HEK293 (cell line): ENCODE results near the gene OLFM2.
A peak's percentile ranks its signal among the peaks of the same experiment; 100 is the strongest.
"Not testable (repeated sequence)": the region's sequence is repeated elsewhere in the genome, so short reads cannot be mapped to it uniquely, and the experiment has no call there.

Experiments used
- CTCF ChIA-PET: fragments of 350-600 bp; formaldehyde crosslinking; extraction: SDS; loops from one replicate; lab custom pipeline; 2021; ENCODE audit warnings: antibody characterized with exemption; lab: Yijun Ruan, JAX
- POLR2A ChIA-PET: fragments of 300-600 bp; formaldehyde crosslinking; extraction: SDS; loops from one replicate; lab custom pipeline; 2020; ENCODE audit warnings: antibody characterized with exemption, inconsistent platforms; lab: Yijun Ruan, JAX
- H3K27ac ChIP-seq: fragments of 200-500 bp; sonication (Bioruptor generic); 2 replicates; pipeline ENCODE4 v1.5.1; 2014; ENCODE audit warnings: low read depth, low read length, control low read depth, inconsistent platforms; ENCODE audit errors: extremely low read depth
- H3K36me3 ChIP-seq, 2 experiments: fragments of 200-500 bp in 1 of 2; sonication (Bioruptor generic) in 1 of 2; 1 replicate in 1 of 2; 2 replicates in 1 of 2; pipeline ENCODE4 v1.5.1; 2014 to 2017; ENCODE audit warnings: inconsistent platforms in 2 of 2, low read length in 2 of 2; ENCODE audit not compliant: control insufficient read depth in 2 of 2, insufficient read depth in 1 of 2
- H3K4me1 ChIP-seq: fragments of 200-500 bp; sonication (Bioruptor generic); 2 replicates; pipeline ENCODE4 v1.5.1; 2014; ENCODE audit warnings: mild to moderate bottlenecking, low read length, inconsistent platforms; ENCODE audit not compliant: control insufficient read depth, insufficient read depth
- H3K4me3 ChIP-seq: 2 replicates; pipeline ENCODE4 v1.5.1; 2011; ENCODE audit warnings: low read depth, mild to moderate bottlenecking, control low read depth, low read length, moderate library complexity
- H3K9me3 ChIP-seq: fragments of 200-500 bp; sonication (Bioruptor generic); 2 replicates; pipeline ENCODE4 v1.5.1; 2014; ENCODE audit warnings: low read depth, low read length, inconsistent platforms; ENCODE audit not compliant: control insufficient read depth, insufficient read depth
- KLF10 ChIP-seq: fragments of 450-650 bp; IDR thresholded peaks from 2 replicates; pipeline ENCODE4 v1.5.1; 2018; ENCODE audit warnings: missing biosample characterization, mild to moderate bottlenecking, missing genetic modification characterization
- OVOL3 ChIP-seq: fragments of 450-650 bp; formaldehyde crosslinking; IDR thresholded peaks from 2 replicates; pipeline ENCODE4 v1.5.1; 2016; ENCODE audit warnings: missing biosample characterization, missing genetic modification characterization
- SP7 ChIP-seq: fragments of 450-650 bp; formaldehyde crosslinking; IDR thresholded peaks from 2 replicates; pipeline ENCODE4 v1.5.1; 2016; ENCODE audit warnings: missing biosample characterization, missing genetic modification characterization
- TCF7L2 ChIP-seq: IDR thresholded peaks from 2 replicates; pipeline ENCODE4 v1.6.1; 2011; ENCODE audit warnings: low read depth, mild to moderate bottlenecking, inconsistent platforms, low read length, moderate library complexity, borderline replicate concordance
- WT1 ChIP-seq: fragments of 450-650 bp; formaldehyde crosslinking; IDR thresholded peaks from 2 replicates; pipeline ENCODE4 v1.5.1; 2016; ENCODE audit warnings: missing biosample characterization, missing genetic modification characterization
- ZEB2 ChIP-seq: fragments of 450-650 bp; formaldehyde crosslinking; IDR thresholded peaks from 2 replicates; pipeline ENCODE4 v1.5.1; 2016; ENCODE audit warnings: missing biosample characterization, missing genetic modification characterization
- ZFHX2 ChIP-seq: fragments of 450-650 bp; formaldehyde crosslinking; conservative IDR thresholded peaks from 2 replicates; pipeline ENCODE4 v1.5.1; 2016; ENCODE audit warnings: missing biosample characterization, missing genetic modification characterization
- ZFP41 ChIP-seq: fragments of 450-650 bp; formaldehyde crosslinking; IDR thresholded peaks from 2 replicates; pipeline ENCODE4 v1.5.1; 2016; ENCODE audit warnings: missing biosample characterization, missing genetic modification characterization, borderline replicate concordance
- ZNF10 ChIP-seq: fragments of 450-650 bp; formaldehyde crosslinking; IDR thresholded peaks from 2 replicates; pipeline ENCODE4 v1.5.1; 2017; ENCODE audit warnings: missing biosample characterization, missing genetic modification characterization
- ZNF19 ChIP-seq: fragments of 450-650 bp; formaldehyde crosslinking; IDR thresholded peaks from 2 replicates; pipeline ENCODE4; 2016; ENCODE audit warnings: missing biosample characterization, missing genetic modification characterization, low read depth
- ZNF223 ChIP-seq: fragments of 450-650 bp; formaldehyde crosslinking; IDR thresholded peaks from 2 replicates; pipeline ENCODE4 v1.5.1; 2016; ENCODE audit warnings: missing biosample characterization, missing genetic modification characterization
- ZNF341 ChIP-seq: fragments of 450-650 bp; formaldehyde crosslinking; IDR thresholded peaks from 2 replicates; pipeline ENCODE4; 2016; ENCODE audit warnings: low read depth, missing biosample characterization, missing genetic modification characterization
- ZNF423 ChIP-seq: fragments of 450-650 bp; formaldehyde crosslinking; IDR thresholded peaks from 2 replicates; pipeline ENCODE4 v1.5.1; 2016; ENCODE audit warnings: missing biosample characterization, missing genetic modification characterization
- ZNF558 ChIP-seq: fragments of 450-650 bp; formaldehyde crosslinking; IDR thresholded peaks from 2 replicates; pipeline ENCODE4 v1.5.1; 2016; ENCODE audit warnings: missing biosample characterization, missing genetic modification characterization
- ZNF658 ChIP-seq: fragments of 450-650 bp; formaldehyde crosslinking; IDR thresholded peaks from 2 replicates; pipeline ENCODE4; 2016; ENCODE audit warnings: missing biosample characterization, missing genetic modification characterization
- ZNF768 ChIP-seq: fragments of 450-650 bp; formaldehyde crosslinking; IDR thresholded peaks from 2 replicates; pipeline ENCODE4 v1.5.1; 2018; ENCODE audit warnings: missing biosample characterization, mild to moderate bottlenecking, missing genetic modification characterization
- TF ChIP-seq, protein P1 (sequence below): fragments of 450-650 bp; formaldehyde crosslinking; IDR thresholded peaks from 2 replicates; pipeline ENCODE4 v1.5.1; 2016; ENCODE audit warnings: missing biosample characterization, missing genetic modification characterization
- TF ChIP-seq, protein P2 (sequence below): fragments of 450-650 bp; formaldehyde crosslinking; IDR thresholded peaks from 2 replicates; pipeline ENCODE4 v1.5.1; 2016; ENCODE audit warnings: missing biosample characterization, missing genetic modification characterization
- TF ChIP-seq, protein P3 (sequence below): fragments of 450-650 bp; formaldehyde crosslinking; IDR thresholded peaks from 2 replicates; pipeline ENCODE4 v1.5.1; 2016; ENCODE audit warnings: missing biosample characterization, missing genetic modification characterization
- TF ChIP-seq, protein P4 (sequence below): fragments of 450-650 bp; formaldehyde crosslinking; IDR thresholded peaks from 2 replicates; pipeline ENCODE4 v1.5.1; 2017; ENCODE audit warnings: missing biosample characterization, missing genetic modification characterization

OLFM2 gene

DNA sequence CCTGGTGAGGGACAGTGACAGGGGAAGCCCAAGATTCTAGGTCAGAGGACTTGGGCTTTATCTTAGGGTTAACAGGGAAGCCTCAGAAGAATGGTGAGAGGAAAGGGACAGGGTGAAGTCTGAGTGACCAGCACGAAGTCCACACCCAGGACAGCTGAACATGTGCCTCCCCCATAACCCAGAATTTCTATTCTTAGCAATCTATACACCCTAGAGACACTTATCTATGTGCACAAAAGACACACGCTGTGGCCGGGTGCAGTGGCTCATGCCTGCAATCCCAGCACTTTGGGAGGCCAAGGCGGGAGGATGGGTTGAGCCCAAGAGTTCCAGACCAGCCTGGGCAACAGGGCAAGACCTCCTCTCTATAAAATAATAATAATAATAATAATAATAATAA, 11.1 kb upstream of the OLFM2 start (continued):
- no peak for TF ChIP-seq ZFHX2 (tag by site-specific recombination)
- TF ChIP-seq OVOL3 (tag by site-specific recombination), result no peak
- no peak for TF ChIP-seq ZFP41 (tag by site-specific recombination)
- no peak for TF ChIP-seq ZNF658 (tag by site-specific recombination)
- no peak for TF ChIP-seq ZNF423 (tag by site-specific recombination)
- no peak for TF ChIP-seq ZNF558 (tag by site-specific recombination)
- no peak for TF ChIP-seq SP7 (tag by site-specific recombination)

DNA sequence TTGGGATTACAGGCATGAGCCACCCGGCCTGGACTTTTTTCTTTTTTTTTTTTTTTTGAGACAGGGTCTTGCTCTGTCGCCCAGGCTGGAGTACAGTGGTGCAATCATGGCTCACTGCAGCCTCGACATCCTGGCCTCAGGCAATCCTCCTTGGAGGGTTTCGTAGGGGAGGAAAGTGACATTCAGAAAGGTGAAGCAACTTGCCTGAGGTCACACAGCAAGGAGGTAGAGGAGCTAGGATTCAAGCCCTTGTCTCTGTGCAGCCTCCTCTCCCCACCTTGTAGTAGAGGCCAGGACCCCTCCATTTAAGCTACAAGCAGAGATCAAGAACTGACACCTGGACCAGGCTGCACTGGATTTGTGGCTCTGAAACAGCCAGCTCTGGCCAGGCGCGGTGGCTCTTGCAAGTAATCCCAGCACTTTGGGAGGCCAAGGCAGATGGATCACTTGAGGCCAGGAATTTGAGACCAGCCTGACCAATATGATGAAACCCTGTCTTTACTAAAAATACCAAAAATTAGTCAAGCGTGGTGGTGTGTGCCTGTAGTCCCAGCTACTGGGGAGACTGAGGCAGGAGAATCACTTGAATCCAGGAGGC, 10.3 kb upstream of the OLFM2 start:
- not testable (repeated sequence) for H3K4me3 ChIP-seq, H3K27ac ChIP-seq, H3K9me3 ChIP-seq
- peak; percentile 52; the same call in 1 of the 2 replicates for TF ChIP-seq ZNF768
- TF ChIP-seq, all 188 proteins: peak for 1; not testable (repeated sequence) for 187
- ChIA-PET POLR2A (interaction anchor here (0.7 kb wide), 1 partner anchor 16 kb away, joined by 5 read pairs; no protein-coding TSS in a partner anchor), CTCF (interaction anchor here (0.7 to 1.3 kb wide), 4 partner anchors 14 to 475 kb away, joined by 3 to 5 read pairs (median 4); no protein-coding TSS in a partner anchor)
- not testable (repeated sequence) for H3K36me3 ChIP-seq, H3K4me1 ChIP-seq

DNA sequence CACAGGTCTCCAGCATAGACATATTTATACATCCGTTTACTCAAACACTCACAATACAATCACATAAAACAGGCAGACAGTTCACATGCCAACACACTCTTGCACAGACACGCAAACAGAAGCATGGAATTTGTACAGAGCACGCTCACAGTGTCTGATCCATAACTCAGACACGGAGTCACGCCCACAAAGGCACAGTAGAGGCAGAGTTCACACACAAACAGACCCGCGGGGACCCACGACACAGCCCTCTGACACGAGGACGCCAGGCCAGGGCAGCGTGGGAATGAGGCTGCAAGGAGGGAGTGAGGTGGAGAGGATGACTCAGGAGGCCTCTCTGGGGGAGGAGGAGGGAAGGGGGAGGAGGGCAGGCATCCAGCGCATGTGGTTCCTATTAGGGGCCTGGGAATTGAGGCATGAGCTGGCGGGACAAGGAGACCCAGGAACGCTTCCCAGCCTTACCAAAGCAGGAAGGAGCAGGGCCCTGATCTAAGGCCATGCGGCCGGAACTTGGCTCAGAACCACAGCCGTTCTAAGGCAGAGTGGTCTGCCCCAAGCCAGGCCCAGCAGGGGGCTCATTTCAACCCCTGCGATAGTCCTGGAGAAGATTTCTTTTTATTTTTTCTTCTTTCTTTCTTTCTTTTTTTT, 9.1 kb upstream of the OLFM2 start:
- ChIA-PET CTCF (interaction anchor here (1.3 to 2.0 kb wide), 2 partner anchors 15 to 55 kb away, joined by 3 to 10 read pairs; no protein-coding TSS in a partner anchor), POLR2A (no interaction called here)
- no peaks in the 10 kb centered on the region for H3K4me1 ChIP-seq
- no peaks in the 10 kb centered on the region for H3K9me3 ChIP-seq
- no peak overlapping the region for H3K27ac ChIP-seq
- no peaks in the 10 kb centered on the region for H3K36me3 ChIP-seq
- H3K4me3 ChIP-seq, result no peak overlapping the region
- TF ChIP-seq, protein P1, sequence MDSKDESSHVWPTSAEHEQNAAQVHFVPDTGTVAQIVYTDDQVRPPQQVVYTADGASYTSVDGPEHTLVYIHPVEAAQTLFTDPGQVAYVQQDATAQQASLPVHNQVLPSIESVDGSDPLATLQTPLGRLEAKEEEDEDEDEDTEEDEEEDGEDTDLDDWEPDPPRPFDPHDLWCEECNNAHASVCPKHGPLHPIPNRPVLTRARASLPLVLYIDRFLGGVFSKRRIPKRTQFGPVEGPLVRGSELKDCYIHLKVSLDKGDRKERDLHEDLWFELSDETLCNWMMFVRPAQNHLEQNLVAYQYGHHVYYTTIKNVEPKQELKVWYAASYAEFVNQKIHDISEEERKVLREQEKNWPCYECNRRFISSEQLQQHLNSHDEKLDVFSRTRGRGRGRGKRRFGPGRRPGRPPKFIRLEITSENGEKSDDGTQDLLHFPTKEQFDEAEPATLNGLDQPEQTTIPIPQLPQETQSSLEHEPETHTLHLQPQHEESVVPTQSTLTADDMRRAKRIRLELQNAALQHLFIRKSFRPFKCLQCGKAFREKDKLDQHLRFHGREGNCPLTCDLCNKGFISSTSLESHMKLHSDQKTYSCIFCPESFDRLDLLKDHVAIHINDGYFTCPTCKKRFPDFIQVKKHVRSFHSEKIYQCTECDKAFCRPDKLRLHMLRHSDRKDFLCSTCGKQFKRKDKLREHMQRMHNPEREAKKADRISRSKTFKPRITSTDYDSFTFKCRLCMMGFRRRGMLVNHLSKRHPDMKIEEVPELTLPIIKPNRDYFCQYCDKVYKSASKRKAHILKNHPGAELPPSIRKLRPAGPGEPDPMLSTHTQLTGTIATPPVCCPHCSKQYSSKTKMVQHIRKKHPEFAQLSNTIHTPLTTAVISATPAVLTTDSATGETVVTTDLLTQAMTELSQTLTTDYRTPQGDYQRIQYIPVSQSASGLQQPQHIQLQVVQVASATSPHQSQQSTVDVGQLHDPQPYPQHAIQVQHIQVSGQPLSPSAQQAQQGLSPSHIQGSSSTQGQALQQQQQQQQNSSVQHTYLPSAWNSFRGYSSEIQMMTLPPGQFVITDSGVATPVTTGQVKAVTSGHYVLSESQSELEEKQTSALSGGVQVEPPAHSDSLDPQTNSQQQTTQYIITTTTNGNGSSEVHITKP (tag by site-specific recombination), result peak; percentile 85
- TF ChIP-seq, protein P2, sequence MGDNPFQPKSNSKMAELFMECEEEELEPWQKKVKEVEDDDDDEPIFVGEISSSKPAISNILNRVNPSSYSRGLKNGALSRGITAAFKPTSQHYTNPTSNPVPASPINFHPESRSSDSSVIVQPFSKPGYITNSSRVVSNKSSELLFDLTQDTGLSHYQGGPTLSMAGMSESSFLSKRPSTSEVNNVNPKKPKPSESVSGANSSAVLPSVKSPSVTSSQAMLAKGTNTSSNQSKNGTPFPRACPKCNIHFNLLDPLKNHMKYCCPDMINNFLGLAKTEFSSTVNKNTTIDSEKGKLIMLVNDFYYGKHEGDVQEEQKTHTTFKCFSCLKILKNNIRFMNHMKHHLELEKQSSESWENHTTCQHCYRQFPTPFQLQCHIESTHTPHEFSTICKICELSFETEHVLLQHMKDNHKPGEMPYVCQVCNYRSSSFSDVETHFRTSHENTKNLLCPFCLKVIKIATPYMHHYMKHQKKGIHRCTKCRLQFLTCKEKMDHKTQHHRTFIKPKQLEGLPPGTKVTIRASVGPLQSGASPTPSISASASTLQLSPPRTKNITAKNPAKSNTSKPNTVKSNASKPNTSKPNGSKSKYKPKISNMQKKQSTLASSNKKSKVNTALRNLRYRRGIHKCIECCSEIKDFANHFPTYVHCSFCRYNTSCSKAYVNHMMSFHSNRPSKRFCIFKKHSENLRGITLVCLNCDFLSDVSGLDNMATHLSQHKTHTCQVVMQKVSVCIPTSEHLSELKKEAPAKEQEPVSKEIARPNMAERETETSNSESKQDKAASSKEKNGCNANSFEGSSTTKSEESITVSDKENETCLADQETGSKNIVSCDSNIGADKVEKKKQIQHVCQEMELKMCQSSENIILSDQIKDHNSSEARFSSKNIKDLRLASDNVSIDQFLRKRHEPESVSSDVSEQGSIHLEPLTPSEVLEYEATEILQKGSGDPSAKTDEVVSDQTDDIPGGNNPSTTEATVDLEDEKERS (tag by site-specific recombination), result no peak
- peak; percentile 95 for TF ChIP-seq ZNF223 (tag by site-specific recombination)
- no peak for TF ChIP-seq WT1 (tag by site-specific recombination)
- TF ChIP-seq, protein P3, sequence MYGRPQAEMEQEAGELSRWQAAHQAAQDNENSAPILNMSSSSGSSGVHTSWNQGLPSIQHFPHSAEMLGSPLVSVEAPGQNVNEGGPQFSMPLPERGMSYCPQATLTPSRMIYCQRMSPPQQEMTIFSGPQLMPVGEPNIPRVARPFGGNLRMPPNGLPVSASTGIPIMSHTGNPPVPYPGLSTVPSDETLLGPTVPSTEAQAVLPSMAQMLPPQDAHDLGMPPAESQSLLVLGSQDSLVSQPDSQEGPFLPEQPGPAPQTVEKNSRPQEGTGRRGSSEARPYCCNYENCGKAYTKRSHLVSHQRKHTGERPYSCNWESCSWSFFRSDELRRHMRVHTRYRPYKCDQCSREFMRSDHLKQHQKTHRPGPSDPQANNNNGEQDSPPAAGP (tag by site-specific recombination), result 0 out of 2 replicates have a peak, but pooled peaks have one; percentile 61
- peak; percentile 83 for TF ChIP-seq ZFHX2 (tag by site-specific recombination)
- TF ChIP-seq TCF7L2, result no peak
- no peak for TF ChIP-seq ZNF10 (tag by site-specific recombination)
- TF ChIP-seq ZNF341, result no peak
- TF ChIP-seq, protein P4, sequence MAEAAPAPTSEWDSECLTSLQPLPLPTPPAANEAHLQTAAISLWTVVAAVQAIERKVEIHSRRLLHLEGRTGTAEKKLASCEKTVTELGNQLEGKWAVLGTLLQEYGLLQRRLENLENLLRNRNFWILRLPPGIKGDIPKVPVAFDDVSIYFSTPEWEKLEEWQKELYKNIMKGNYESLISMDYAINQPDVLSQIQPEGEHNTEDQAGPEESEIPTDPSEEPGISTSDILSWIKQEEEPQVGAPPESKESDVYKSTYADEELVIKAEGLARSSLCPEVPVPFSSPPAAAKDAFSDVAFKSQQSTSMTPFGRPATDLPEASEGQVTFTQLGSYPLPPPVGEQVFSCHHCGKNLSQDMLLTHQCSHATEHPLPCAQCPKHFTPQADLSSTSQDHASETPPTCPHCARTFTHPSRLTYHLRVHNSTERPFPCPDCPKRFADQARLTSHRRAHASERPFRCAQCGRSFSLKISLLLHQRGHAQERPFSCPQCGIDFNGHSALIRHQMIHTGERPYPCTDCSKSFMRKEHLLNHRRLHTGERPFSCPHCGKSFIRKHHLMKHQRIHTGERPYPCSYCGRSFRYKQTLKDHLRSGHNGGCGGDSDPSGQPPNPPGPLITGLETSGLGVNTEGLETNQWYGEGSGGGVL (tag by site-specific recombination), result peak; percentile 90
- 0 out of 2 replicates have a peak, but pooled peaks have one; percentile 24 for TF ChIP-seq ZEB2 (tag by site-specific recombination)
- TF ChIP-seq KLF10 (tag by site-specific recombination), result no peak
- TF ChIP-seq ZNF19, result no peak
